B cell (primary cell): Measurements from ENCODE around the gene USP30.

ENCODE experiments used
- CTCF ChIP-seq: fragments of 200-600 bp; IDR thresholded peaks from one replicate; pipeline ENCODE4 v1.8.0; 2022; ENCODE audit warnings: antibody characterized with exemption, mild to moderate bottlenecking
- EZH2 ChIP-seq: IDR thresholded peaks from 2 replicates; pipeline ENCODE4 v1.6.1; 2012; ENCODE audit warnings: borderline replicate concordance, low read depth, mild to moderate bottlenecking, moderate library complexity, low read length; ENCODE audit not compliant: insufficient read depth, poor library complexity, severe bottlenecking

GRCh38 chr12:109137055-109137454, 84.7 kb downstream of the USP30 start:
- TF ChIP-seq CTCF (no peak), EZH2 (no peak)
